H9 (cell line): ENCODE results near the gene N4BP3. TPM values are rescaled to one million over a fixed set of nuclear protein-coding genes. Genes with fewer than 3 reads are reported as not detected.

ENCODE experiments used
- DNase-seq: peaks from one replicate; pipeline ENCODE4 v3.0.0-alpha.2; 2017
- H2AFZ ChIP-seq: one replicate; pipeline ENCODE4 v1.6.1; 2013; ENCODE audit warnings: mild to moderate bottlenecking, low read length, control low read depth, moderate library complexity
- H2AK5ac ChIP-seq: 2 replicates; pipeline ENCODE4 v1.6.1; 2013; ENCODE audit warnings: low read length, control low read depth, mixed read lengths; ENCODE audit not compliant: insufficient read length
- H2BK120ac ChIP-seq: one replicate; pipeline ENCODE4 v1.6.1; 2013; ENCODE audit warnings: low read depth, mild to moderate bottlenecking, low read length, control low read depth, inconsistent platforms; ENCODE audit not compliant: poor library complexity, severe bottlenecking
- H2BK12ac ChIP-seq: 2 replicates; pipeline ENCODE4 v1.6.1; 2013; ENCODE audit warnings: low read length, control low read depth, mixed read lengths, low read depth; ENCODE audit not compliant: insufficient read length
- H2BK15ac ChIP-seq: 2 replicates; pipeline ENCODE4 v1.6.1; 2013; ENCODE audit warnings: low read depth, low read length, control low read depth
- H2BK20ac ChIP-seq: one replicate; pipeline ENCODE4 v1.6.1; 2013; ENCODE audit warnings: low read depth, mild to moderate bottlenecking, low read length, control low read depth, inconsistent platforms; ENCODE audit not compliant: poor library complexity, severe bottlenecking
- H2BK5ac ChIP-seq: 2 replicates; pipeline ENCODE4 v1.6.1; 2013; ENCODE audit warnings: low read length, control low read depth, mixed read lengths; ENCODE audit not compliant: insufficient read length
- H3K14ac ChIP-seq: 2 replicates; pipeline ENCODE4 v1.6.1; 2013; ENCODE audit warnings: low read length, control low read depth; ENCODE audit not compliant: insufficient read depth
- H3K18ac ChIP-seq: 2 replicates; pipeline ENCODE4 v1.6.1; 2013; ENCODE audit warnings: low read depth, mild to moderate bottlenecking, mixed read lengths, low read length, control low read depth; ENCODE audit not compliant: insufficient read length
- H3K23ac ChIP-seq: 2 replicates; pipeline ENCODE4 v1.6.1; 2013; ENCODE audit warnings: low read length, control low read depth, mixed read lengths, low read depth; ENCODE audit not compliant: insufficient read length
- H3K23me2 ChIP-seq: 2 replicates; pipeline ENCODE4 v1.6.1; 2013; ENCODE audit warnings: low read depth, mild to moderate bottlenecking, mixed read lengths, low read length, control low read depth; ENCODE audit not compliant: insufficient read length, poor library complexity, severe bottlenecking
- H3K27ac ChIP-seq: 2 replicates; pipeline ENCODE4 v1.5.1; 2013; ENCODE audit warnings: low read length, control low read depth, mixed read lengths, low read depth; ENCODE audit not compliant: insufficient read length
- H3K27me3 ChIP-seq: 2 replicates; pipeline ENCODE4 v1.6.1; 2013; ENCODE audit warnings: low read length, control low read depth, inconsistent platforms; ENCODE audit not compliant: insufficient read depth
- H3K4ac ChIP-seq: 2 replicates; pipeline ENCODE4 v1.6.1; 2013; ENCODE audit warnings: low read depth, mild to moderate bottlenecking, control low read depth, inconsistent platforms, low read length, moderate library complexity
- H3K4me1 ChIP-seq: 2 replicates; pipeline ENCODE4 v1.6.1; 2013; ENCODE audit warnings: low read length, control low read depth, inconsistent platforms; ENCODE audit not compliant: insufficient read depth
- H3K4me2 ChIP-seq: 2 replicates; pipeline ENCODE4 v1.6.1; 2013; ENCODE audit warnings: low read length, control low read depth, mixed read lengths; ENCODE audit not compliant: insufficient read length, insufficient read depth
- H3K56ac ChIP-seq: 2 replicates; pipeline ENCODE4 v1.6.1; 2013; ENCODE audit warnings: low read depth, mild to moderate bottlenecking, mixed read lengths, low read length, control low read depth; ENCODE audit not compliant: insufficient read length
- H3K79me1 ChIP-seq: 2 replicates; pipeline ENCODE4 v1.6.1; 2013; ENCODE audit warnings: low read depth, mild to moderate bottlenecking, moderate library complexity, low read length, control low read depth, inconsistent platforms; ENCODE audit not compliant: insufficient read depth, poor library complexity, severe bottlenecking
- H3K79me2 ChIP-seq: 2 replicates; pipeline ENCODE4 v1.6.1; 2013; ENCODE audit warnings: low read length, control low read depth, inconsistent platforms; ENCODE audit not compliant: insufficient read depth
- H3K9ac ChIP-seq: 2 replicates; pipeline ENCODE4 v1.6.1; 2013; ENCODE audit warnings: low read length, control low read depth, mixed read lengths; ENCODE audit not compliant: insufficient read length; ENCODE audit errors: extremely low read depth
- H3K9me3 ChIP-seq: one replicate; pipeline ENCODE4 v1.6.1; 2013; ENCODE audit warnings: low read depth, low read length, inconsistent platforms; ENCODE audit not compliant: control insufficient read depth
- H3T11ph ChIP-seq: one replicate; pipeline ENCODE4 v1.6.1; 2013; ENCODE audit warnings: mild to moderate bottlenecking, low read length, control low read depth, inconsistent platforms
- H4K20me1 ChIP-seq: one replicate; pipeline ENCODE4 v1.6.1; 2013; ENCODE audit not compliant: control insufficient read depth, insufficient read length, insufficient read depth
- H4K5ac ChIP-seq: 2 replicates; pipeline ENCODE4 v1.6.1; 2013; ENCODE audit warnings: low read depth, mild to moderate bottlenecking, mixed read lengths, low read length, control low read depth; ENCODE audit not compliant: insufficient read length
- H4K8ac ChIP-seq: replicated peaks from 2 replicates; pipeline ENCODE4 v1.6.1; 2013; ENCODE audit warnings: low read length, control low read depth, mixed read lengths, low read depth; ENCODE audit not compliant: insufficient read length
- H4K91ac ChIP-seq: 2 replicates; pipeline ENCODE4 v1.6.1; 2013; ENCODE audit warnings: low read depth, mild to moderate bottlenecking, moderate library complexity, mixed read lengths, low read length, control low read depth; ENCODE audit not compliant: insufficient read length
- H3K27ac Mint-ChIP-seq, 3 experiments: 2 replicates in 2 of 3; 3 replicates in 1 of 3; pipeline ENCODE4 v1.8.0; 2020 to 2021; ENCODE audit warnings: mixed read lengths in 3 of 3, mild to moderate bottlenecking in 1 of 3, moderate library complexity in 1 of 3
- H3K27me3 Mint-ChIP-seq: 2 replicates; pipeline ENCODE4 v1.8.0; 2021; ENCODE audit warnings: low read depth, mild to moderate bottlenecking, moderate library complexity, mixed read lengths
- H3K36me3 Mint-ChIP-seq, 3 experiments: 2 replicates in 2 of 3; 3 replicates in 1 of 3; pipeline ENCODE4 v1.8.0; 2020 to 2021; ENCODE audit warnings: low read depth in 3 of 3, mixed read lengths in 3 of 3; ENCODE audit not compliant: insufficient read depth in 1 of 3
- H3K4me1 Mint-ChIP-seq, 2 experiments: 2 replicates each; pipeline ENCODE4 v1.8.0; 2020; ENCODE audit warnings: mixed read lengths in 2 of 2
- H3K4me3 Mint-ChIP-seq, 2 experiments: 2 replicates in 1 of 2; 3 replicates in 1 of 2; pipeline ENCODE4 v1.8.0; 2020 to 2021; ENCODE audit warnings: mild to moderate bottlenecking in 2 of 2, mixed read lengths in 2 of 2, moderate library complexity in 1 of 2
- H3K9me3 Mint-ChIP-seq, 2 experiments: 2 replicates in 1 of 2; 3 replicates in 1 of 2; pipeline ENCODE4 v1.8.0; 2020; ENCODE audit warnings: mild to moderate bottlenecking in 2 of 2, mixed read lengths in 2 of 2, moderate library complexity in 1 of 2
- WGBS: extraction: QIAGEN DNeasy Blood & Tissue Kit; methylation state at CpG from one replicate; pipeline ENCODE4 v1.1.7; 2013; ENCODE audit warnings: missing lambda C conversion rate, low lambda C conversion rate, mixed read lengths; ENCODE audit not compliant: insufficient read length; ENCODE audit errors: extremely low coverage; 5-methylcytosine and 5-hydroxymethylcytosine counted together
- total RNA-seq: library from RNA; stranded (reverse); gene quantifications from 2 replicates; pipeline ENCODE4 v1.2.1, GENCODE V29; 2021
- TF ChIP-seq, protein P1 (sequence below): fragments of 200-600 bp; sonication (generic); conservative IDR thresholded peaks from 3 replicates; pipeline ENCODE4 v1.8.0; 2021; ENCODE audit warnings: antibody characterized with exemption, mild to moderate bottlenecking

Gene N4BP3
- total RNA-seq, 1 experiment from 2014 or later: 32.1 TPM

DNA sequence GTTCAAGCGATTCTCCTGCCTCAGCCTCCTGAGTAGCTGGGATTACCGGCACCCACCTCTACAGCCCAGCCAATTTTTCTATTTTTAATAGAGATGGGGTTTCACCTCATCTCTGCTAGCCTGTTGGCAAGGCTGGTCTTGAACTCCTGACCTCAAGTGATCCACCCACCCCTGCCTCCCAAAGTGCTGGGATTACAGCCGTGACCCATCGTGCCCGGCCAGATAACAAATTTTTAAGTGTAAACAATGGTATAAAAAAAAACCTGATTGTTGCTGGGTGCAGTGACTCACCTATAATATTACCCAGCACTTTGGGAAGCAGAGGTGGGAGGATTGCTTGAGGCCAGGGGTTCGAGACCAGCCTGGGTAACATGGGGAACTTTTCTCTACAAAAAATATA, 28.0 kb upstream of the N4BP3 start:
- Histone ChIP-seq H2BK120ac (no peak overlapping the region), H3K4me1 (no peaks in the 10 kb centered on the region; the same call in 1 of the 2 replicates), H3K23me2 (no peaks in the 10 kb centered on the region), H3K9me3 (no peaks in the 10 kb centered on the region), H3K14ac (no peak overlapping the region), H2BK20ac (no peak overlapping the region), H3K79me1 (no peaks in the 10 kb centered on the region), H3K79me2 (no peaks in the 10 kb centered on the region), H3K27me3 (no peaks in the 10 kb centered on the region), H4K91ac (no peak overlapping the region), H3K56ac (no peak overlapping the region), H3K18ac (no peak overlapping the region), H3K4me2 (no peak overlapping the region), H2BK15ac (no peak overlapping the region), H2BK12ac (no peak overlapping the region), H2BK5ac (no peak overlapping the region), H3T11ph (no peak overlapping the region), H2AFZ (no peak overlapping the region), H3K23ac (no peak overlapping the region), H3K27ac (no peak overlapping the region), H2AK5ac (no peak overlapping the region), H4K8ac (no peak overlapping the region), H4K20me1 (no peaks in the 10 kb centered on the region), H4K5ac (no peak overlapping the region), H3K9ac (no peak overlapping the region), H3K4ac (no peak overlapping the region)
- Mint-ChIP-seq H3K27me3 (no peaks in the 10 kb centered on the region), H3K27ac (no peak overlapping the region), H3K4me1 (peaks cover 12 to 16% of the 10 kb centered on the region in 2 experiments), H3K36me3 (no peaks in the 10 kb centered on the region), H3K9me3 (no peaks in the 10 kb centered on the region; a peak in 1 of 5 replicates), H3K4me3 (no peak overlapping the region)
- DNase-seq: no peak
- no CpG with 5 or more reads among the region's 6 CpGs for WGBS
- TF ChIP-seq, protein P1, sequence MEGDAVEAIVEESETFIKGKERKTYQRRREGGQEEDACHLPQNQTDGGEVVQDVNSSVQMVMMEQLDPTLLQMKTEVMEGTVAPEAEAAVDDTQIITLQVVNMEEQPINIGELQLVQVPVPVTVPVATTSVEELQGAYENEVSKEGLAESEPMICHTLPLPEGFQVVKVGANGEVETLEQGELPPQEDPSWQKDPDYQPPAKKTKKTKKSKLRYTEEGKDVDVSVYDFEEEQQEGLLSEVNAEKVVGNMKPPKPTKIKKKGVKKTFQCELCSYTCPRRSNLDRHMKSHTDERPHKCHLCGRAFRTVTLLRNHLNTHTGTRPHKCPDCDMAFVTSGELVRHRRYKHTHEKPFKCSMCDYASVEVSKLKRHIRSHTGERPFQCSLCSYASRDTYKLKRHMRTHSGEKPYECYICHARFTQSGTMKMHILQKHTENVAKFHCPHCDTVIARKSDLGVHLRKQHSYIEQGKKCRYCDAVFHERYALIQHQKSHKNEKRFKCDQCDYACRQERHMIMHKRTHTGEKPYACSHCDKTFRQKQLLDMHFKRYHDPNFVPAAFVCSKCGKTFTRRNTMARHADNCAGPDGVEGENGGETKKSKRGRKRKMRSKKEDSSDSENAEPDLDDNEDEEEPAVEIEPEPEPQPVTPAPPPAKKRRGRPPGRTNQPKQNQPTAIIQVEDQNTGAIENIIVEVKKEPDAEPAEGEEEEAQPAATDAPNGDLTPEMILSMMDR: no peak
